ENCODE results near the gene FADS3. TPM values are rescaled to one million over a fixed set of nuclear protein-coding genes. Genes with fewer than 3 reads are reported as not detected.
"Not testable (repeated sequence)": the region's sequence is repeated elsewhere in the genome, so short reads cannot be mapped to it uniquely, and the experiment has no call there.

Gene FADS3
- total and polyA plus RNA-seq, 2 donors (not counting 1 experiment from before 2014, with no cell fraction given), result 225 to 256 TPM

GRCh38 chr11:61882879-61883278 is 8.5 kb downstream of the FADS3 start:
- peaks cover 57% of the 10 kb centered on the region for H3K4me1 Mint-ChIP-seq
- no peak overlapping the region for H3K27ac ChIP-seq (ENCODE audit: low read length in 2 of 2)
- no peaks in the 10 kb centered on the region for H3K27me3 Mint-ChIP-seq
- ATAC-seq (ENCODE audit: low read depth) (no peak), DNase-seq (no peak)
- H3K36me3 ChIP-seq (replicated peaks in 1 of 2; ENCODE audit: control extremely low read depth in 1 of 2, control insufficient read depth in 1 of 2, extremely low read depth in 1 of 2, insufficient read depth in 2 of 2, low read length in 1 of 2), result peaks cover 0 to 9% of the 10 kb centered on the region in 2 experiments
- peak overlapping the region; percentile 1 for H3K27ac Mint-ChIP-seq
- peak overlapping the region; percentile 3 for H3K4me3 Mint-ChIP-seq
- H3K9me3 Mint-ChIP-seq (ENCODE audit: insufficient read depth), result no peaks in the 10 kb centered on the region
- WGBS (ENCODE audit: insufficient coverage), result 50% methylated on average over 2 of the region's 6 CpGs
- intact Hi-C loops (cut with micrococcal nuclease), result no loop called here
- no peak overlapping the region for H3K9ac ChIP-seq (ENCODE audit: low read length)
- peaks cover 35% of the 10 kb centered on the region for H3K79me2 ChIP-seq (ENCODE audit: control insufficient read depth, insufficient read depth, low read length)
- TF ChIP-seq CTCF (IDR thresholded peaks at IDR 0.05) (no peak), EZH2 (IDR thresholded peaks at IDR 0.05; ENCODE audit: borderline replicate concordance, insufficient read depth, low read depth, low read length, poor library complexity, severe bottlenecking) (no peak)
- no peak overlapping the region for H3K4me2 ChIP-seq (replicated peaks; ENCODE audit: low read depth, low read length, poor library complexity, severe bottlenecking)
- H4K20me1 ChIP-seq (ENCODE audit: control insufficient read depth, insufficient read depth, low read length, poor library complexity, severe bottlenecking), result peaks cover 24% of the 10 kb centered on the region
- ChIA-PET CTCF (interaction anchor here (0.9 to 17.9 kb wide), 8 partner anchors 9 to 201 kb away, joined by 3 to 307 read pairs (median 26); partner anchors contain the start of genes BEST1 and FADS3), POLR2A (interaction anchor here (0.7 kb wide), 1 partner anchor 16 kb away, joined by 3 read pairs; no protein-coding TSS in a partner anchor)
- no peak overlapping the region for H2AFZ ChIP-seq (ENCODE audit: insufficient read depth, low read depth, low read length, poor library complexity, severe bottlenecking)
- H3K27me3 ChIP-seq (replicated peaks in 1 of 4; ENCODE audit: control extremely low read depth in 1 of 4, control insufficient read depth in 3 of 4, insufficient read depth in 4 of 4, low read length in 3 of 4), result no peaks in the 10 kb centered on the region
- H3K9me3 ChIP-seq (ENCODE audit: control extremely low read depth in 1 of 3, control insufficient read depth in 2 of 3, insufficient read depth in 1 of 3, low read length in 2 of 3), result peaks cover 0 to 11% (median 0%) of the 10 kb centered on the region in 3 donors
- no peak overlapping the region for H3K4me3 ChIP-seq (ENCODE audit: control extremely low read depth in 1 of 5, extremely low read depth in 1 of 5, insufficient read depth in 1 of 5, low read depth in 2 of 5, low read length in 4 of 5)
- peaks cover 29 to 59% of the 10 kb centered on the region in 2 donors for H3K4me1 ChIP-seq (ENCODE audit: control insufficient read depth in 2 of 2, insufficient read depth in 2 of 2, low read length in 2 of 2)

DNA sequence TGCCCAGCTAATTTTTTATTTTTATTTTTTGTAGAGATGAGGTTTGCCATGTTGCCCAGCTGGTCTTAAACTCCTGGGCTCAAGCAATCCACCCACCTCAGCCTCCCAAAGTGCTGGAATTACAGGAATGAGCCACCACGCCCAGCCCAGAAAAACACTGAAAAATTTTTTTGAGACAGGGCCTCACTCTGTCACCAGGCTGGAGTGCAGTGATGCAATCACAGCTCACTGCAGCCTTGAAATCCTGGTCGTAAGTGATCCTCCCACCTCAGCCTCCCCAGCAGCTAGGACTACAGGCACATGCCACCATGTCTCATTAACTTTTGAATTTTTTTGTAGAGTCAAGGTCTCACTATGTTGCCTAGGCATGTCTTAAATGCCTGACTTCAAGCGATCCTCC is 9.1 kb downstream of the FADS3 start:
- ATAC-seq (ENCODE audit: low read depth), result not testable (repeated sequence)
- peak overlapping the region; percentile 50 for H3K27ac Mint-ChIP-seq

More for the DNA sequence above, 9.1 kb downstream of the FADS3 start:
- H3K4me3 ChIP-seq (ENCODE audit: control extremely low read depth in 1 of 5, extremely low read depth in 1 of 5, insufficient read depth in 1 of 5, low read depth in 2 of 5, low read length in 4 of 5); DNase-seq; H3K9me3 Mint-ChIP-seq (ENCODE audit: insufficient read depth); H3K27ac ChIP-seq (ENCODE audit: low read length in 2 of 2); H3K9ac ChIP-seq (ENCODE audit: low read length); H3K4me3 Mint-ChIP-seq; H3K27me3 Mint-ChIP-seq; H2AFZ ChIP-seq (ENCODE audit: insufficient read depth, low read depth, low read length, poor library complexity, severe bottlenecking); H3K27me3 ChIP-seq (replicated peaks in 1 of 4; ENCODE audit: control extremely low read depth in 1 of 4, control insufficient read depth in 3 of 4, insufficient read depth in 4 of 4, low read length in 3 of 4); H3K4me2 ChIP-seq (replicated peaks; ENCODE audit: low read depth, low read length, poor library complexity, severe bottlenecking); H3K36me3 ChIP-seq (replicated peaks in 1 of 2; ENCODE audit: control extremely low read depth in 1 of 2, control insufficient read depth in 1 of 2, extremely low read depth in 1 of 2, insufficient read depth in 2 of 2, low read length in 1 of 2); intact Hi-C loops (cut with micrococcal nuclease): not testable (repeated sequence)
- CTCF ChIA-PET, result interaction anchor here (0.6 to 17.9 kb wide), 8 partner anchors 10 to 202 kb away, joined by 3 to 307 read pairs (median 26); partner anchors contain the start of genes BEST1 and FADS3
- POLR2A ChIA-PET, result interaction anchor here (0.6 to 1.1 kb wide), 4 partner anchors 8 to 89 kb away, joined by 3 to 4 read pairs (median 3); partner anchors contain the start of gene FEN1
- WGBS (ENCODE audit: insufficient coverage), result 90% methylated on average over 2 of the region's 3 CpGs
- Histone ChIP-seq H4K20me1 (ENCODE audit: control insufficient read depth, insufficient read depth, low read length, poor library complexity, severe bottlenecking) (peaks cover 18% of the 10 kb centered on the region), H3K9me3 (ENCODE audit: control extremely low read depth in 1 of 3, control insufficient read depth in 2 of 3, insufficient read depth in 1 of 3, low read length in 2 of 3) (peaks cover 0 to 11% (median 0%) of the 10 kb centered on the region in 3 donors), H3K4me1 (ENCODE audit: control insufficient read depth in 2 of 2, insufficient read depth in 2 of 2, low read length in 2 of 2) (peaks cover 29 to 59% of the 10 kb centered on the region in 2 donors), H3K79me2 (ENCODE audit: control insufficient read depth, insufficient read depth, low read length) (peaks cover 29% of the 10 kb centered on the region)
- H3K4me1 Mint-ChIP-seq, result peaks cover 55% of the 10 kb centered on the region
